CD4-positive, alpha-beta T cell treated with Interleukin-4 for 4 hours (primary cell): ENCODE results near the gene GRIP1.

Experiments used
- DNase-seq: peaks from one replicate; pipeline ENCODE4 v3.0.0-alpha.2; 2020

GRIP1 gene

GRCh38 chr12:66638666-66639065, 40.2 kb downstream of the GRIP1 start:
- no peak for DNase-seq

- no peak for DNase-seq
These were observed 41.1 kb downstream of the GRIP1 start for GRCh38 chr12:66637699-66638301.

DNA sequence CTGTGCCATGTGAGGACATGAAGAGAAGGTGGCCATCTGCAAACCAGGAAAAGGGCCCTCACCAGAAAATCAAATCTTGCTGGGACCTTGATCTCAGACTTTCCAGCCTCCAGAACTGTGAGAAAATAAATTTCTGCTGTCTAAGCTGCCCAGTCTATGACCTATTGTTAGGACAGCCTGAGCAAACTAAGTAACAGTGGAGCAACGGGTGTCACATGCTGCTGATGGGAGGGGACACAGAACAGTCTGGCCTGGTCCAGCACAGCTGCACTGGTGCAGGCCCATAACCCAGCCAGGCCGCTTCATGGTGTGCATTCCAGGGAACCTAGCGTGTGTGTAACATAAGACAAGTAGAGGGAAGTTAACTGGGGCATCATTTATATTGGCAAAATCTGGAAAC, 42.1 kb downstream of the GRIP1 start:
- no peak for DNase-seq

DNA sequence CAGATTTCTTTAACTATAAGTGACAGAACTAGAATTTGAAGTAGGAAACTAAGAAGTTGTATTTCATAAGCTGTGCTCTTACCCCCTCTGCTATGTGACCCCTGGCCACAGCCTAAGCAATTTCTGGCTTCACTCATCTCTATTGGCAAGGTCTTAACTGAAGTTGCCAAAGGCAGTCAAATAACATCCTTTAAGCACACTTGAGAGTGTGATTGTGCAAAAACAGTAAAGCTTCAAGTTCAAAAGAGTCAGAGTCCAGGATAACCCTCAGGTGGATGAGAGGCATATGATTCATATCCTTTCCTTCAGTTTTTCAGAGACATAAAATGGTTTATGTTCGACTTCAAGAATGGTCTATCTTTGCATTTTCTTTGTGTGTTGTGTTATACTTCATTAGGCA, 45.2 kb downstream of the GRIP1 start:
- no peak for DNase-seq

- DNase-seq, result no peak
These were observed 49.6 kb downstream of the GRIP1 start for GRCh38 chr12:66629138-66629870.

DNA sequence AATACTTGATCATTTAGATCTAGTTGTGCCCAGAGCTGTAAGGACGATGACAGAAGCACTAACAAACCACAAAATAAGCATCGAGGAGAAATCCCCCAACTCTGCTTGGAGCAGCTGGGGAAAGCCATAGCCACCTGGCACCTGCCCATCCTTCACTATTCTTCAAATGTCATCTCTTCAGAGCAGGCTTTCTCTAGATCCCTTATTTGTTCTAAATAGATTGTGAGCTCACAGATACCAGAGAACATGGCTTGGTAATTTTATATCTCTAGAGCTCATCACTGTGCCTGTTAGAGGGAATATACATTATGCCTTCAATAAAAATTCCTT, 50.9 kb downstream of the GRIP1 start:
- DNase-seq, result no peak

- DNase-seq, result no peak
These were observed 51.4 kb downstream of the GRIP1 start for GRCh38 chr12:66627270-66627987.

GRCh38 chr12:66624806-66625205, 54.1 kb downstream of the GRIP1 start:
- no peak for DNase-seq

DNA sequence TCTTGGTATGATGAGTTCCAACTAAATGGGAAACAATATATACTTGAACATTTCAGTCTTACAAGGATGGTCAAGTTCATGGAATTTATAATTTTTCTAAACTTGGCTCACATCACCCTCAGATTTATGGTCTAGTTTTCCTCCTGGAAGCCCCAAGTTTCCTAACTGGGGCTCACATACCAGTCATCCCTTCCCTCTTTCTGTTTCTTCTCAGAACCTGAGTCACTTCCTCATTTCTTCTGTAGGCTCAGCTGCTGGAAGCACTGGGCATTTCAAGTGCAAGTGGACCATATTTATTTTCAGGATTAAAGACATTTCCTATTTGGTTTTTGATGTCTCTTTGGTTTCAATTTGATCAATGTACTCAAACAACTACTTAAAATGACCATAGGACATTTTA, 55.4 kb downstream of the GRIP1 start:
- DNase-seq, result no peak

DNA sequence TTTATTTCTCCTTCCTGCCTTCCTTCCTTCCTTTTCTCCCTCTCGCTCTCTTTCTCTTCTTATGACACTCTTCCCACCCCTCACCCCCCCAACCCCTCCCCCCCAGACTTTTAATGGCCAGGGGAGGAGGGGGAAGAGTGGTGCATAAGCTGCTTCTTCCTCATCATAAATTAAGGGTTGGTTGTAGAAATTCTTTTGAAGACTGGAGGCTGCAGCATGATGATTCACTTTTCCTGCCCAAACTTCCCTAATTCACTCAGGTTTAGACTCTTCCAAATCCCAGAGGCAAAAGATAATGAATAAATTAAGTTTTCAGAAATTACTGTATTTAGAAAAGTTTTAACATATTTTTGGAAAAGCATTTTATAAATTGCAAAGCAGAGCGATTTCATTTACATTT, 58.2 kb downstream of the GRIP1 start:
- no peak for DNase-seq

- DNase-seq, result no peak
These were observed 58.9 kb downstream of the GRIP1 start for GRCh38 chr12:66620026-66620425.

- no peak for DNase-seq
These were observed 60.9 kb downstream of the GRIP1 start for GRCh38 chr12:66617991-66618390.

DNA sequence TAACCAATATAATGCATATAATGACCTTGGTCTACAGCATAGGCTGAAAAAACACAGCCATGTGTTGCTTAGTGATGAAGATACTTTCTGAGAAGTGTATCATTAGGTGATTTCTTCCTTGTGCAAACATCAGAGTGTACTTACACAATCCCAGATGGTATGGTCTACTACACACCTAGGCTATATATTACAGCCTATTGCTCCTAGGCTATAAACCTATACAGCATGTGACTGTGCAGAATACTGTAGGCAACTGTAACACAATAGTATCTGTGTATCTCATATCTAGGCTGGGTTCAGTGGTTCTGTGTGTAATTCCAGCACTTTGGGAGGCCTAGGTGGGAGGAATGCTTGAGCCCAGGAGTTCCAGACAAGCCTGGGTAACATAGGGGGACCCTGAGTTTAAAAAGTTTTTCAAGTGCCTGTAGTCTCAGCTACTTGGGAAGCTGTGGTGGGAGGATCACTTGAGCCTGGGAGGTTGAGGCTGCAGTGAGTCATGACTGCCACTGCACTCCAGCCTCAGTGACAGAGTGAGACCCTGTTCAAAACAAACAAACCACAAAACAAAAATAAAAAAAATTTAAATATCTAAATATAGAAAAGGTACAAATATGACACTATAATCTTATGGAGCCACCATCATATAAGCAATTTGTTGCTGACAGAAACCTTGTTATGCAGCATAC, 66.6 kb downstream of the GRIP1 start:
- no peak for DNase-seq

- DNase-seq, result no peak
These were observed 71.7 kb downstream of the GRIP1 start for GRCh38 chr12:66607147-66607546.

GRCh38 chr12:66605293-66605692, 73.6 kb downstream of the GRIP1 start:
- no peak for DNase-seq

GRCh38 chr12:66603981-66604479, 74.8 kb downstream of the GRIP1 start:
- no peak for DNase-seq

DNA sequence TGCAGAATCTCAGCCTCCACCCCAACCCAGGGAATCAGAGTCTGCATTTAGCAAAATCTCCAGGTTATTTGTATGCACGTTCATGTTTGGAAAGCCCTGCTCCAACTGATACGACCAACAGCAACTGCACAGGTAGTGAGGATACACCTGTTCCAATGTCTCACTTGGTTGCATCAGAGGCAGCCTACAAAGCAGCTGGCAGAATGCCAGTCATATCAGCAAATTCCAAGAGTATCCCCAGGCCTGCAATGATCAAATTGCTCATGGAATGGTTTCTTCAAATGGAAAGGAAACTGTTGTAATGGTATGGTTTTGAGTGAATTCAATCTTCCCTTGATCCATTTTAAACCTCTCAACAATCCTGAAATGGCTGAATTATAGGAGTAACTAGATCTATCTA, 75.4 kb downstream of the GRIP1 start:
- DNase-seq, result no peak

DNA sequence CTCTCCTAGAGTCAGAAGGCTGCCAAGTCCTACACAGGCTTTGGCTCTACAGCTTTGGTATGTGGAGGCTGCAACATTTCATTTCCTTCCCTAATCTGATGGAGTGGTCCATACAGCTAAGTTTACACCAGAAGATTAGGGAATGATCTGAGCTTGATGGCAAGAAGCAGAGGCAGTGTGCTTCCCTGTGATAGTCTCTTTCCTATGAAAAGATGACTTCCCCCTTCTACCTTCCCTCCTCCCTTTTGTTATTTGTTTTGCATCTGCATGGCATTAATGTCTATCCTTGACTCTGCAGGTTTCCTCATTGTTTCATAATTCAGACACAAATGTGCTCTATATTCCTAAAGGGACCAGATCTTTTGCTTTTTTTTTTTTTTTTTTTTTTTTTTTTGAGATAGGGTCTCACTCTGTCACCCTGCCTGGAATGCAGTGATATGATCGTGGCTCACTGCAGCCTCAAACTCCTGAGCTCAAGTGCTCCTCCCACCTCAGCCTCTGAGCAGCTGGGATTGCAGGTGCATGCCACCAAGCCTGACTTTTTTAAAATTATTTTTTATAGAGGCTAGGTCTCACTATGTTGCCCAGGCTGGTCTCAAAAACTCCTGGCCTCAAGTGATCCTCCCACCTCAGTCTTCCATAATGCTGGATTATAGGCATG, 76.3 kb downstream of the GRIP1 start:
- no peak for DNase-seq

- no peak for DNase-seq
These were observed 78.0 kb downstream of the GRIP1 start for GRCh38 chr12:66600903-66601302.

- DNase-seq, result no peak
These were observed 79.1 kb downstream of the GRIP1 start for GRCh38 chr12:66599816-66600215.

- no peak for DNase-seq
These were observed 80.3 kb downstream of the GRIP1 start for GRCh38 chr12:66598608-66599007.

DNA sequence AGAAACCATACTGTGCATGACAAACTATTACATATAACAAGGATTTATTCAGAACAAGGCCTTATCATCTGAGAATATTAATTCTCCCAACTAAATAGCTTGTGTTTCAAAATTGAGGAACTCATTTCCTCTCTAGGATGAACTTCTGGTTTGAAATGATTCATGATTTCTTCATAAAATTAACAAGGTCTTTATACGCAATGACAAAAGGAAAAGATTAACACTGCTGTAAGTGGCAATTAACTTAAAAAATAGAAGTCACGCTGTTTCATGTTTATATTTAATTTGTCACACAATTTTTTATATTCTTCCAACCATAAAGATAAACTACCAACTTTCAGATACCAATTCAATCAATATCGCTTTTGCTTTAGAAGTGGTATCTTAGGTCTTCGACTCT, 80.8 kb downstream of the GRIP1 start:
- no peak for DNase-seq

DNA sequence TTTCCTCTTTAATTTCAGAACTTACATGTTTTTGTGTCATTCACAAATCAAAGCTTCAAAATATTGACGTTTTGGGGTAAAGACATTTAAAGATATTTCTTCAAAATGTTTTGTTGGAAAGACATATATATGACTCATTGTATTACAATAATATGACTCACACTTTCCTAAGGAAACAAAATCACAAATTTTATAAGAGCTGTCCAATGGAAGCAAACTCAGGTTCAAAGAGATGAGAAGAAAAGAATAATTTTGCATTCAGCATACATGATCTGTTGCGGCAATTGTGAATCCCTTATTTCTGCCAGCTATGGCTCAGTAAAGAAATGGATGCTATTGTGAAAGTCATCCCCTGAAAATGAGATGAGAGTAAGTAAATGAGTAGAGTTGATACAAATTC, 82.7 kb downstream of the GRIP1 start:
- DNase-seq, result no peak
